ENCODE results near the gene AMOTL1. TPM values are rescaled to one million over a fixed set of nuclear protein-coding genes. Genes with fewer than 3 reads are reported as not detected.

AMOTL1 gene
- total RNA-seq, 4 donors from 2014 or later, result 47.2 to 91.6 (median 66.9) TPM

DNA sequence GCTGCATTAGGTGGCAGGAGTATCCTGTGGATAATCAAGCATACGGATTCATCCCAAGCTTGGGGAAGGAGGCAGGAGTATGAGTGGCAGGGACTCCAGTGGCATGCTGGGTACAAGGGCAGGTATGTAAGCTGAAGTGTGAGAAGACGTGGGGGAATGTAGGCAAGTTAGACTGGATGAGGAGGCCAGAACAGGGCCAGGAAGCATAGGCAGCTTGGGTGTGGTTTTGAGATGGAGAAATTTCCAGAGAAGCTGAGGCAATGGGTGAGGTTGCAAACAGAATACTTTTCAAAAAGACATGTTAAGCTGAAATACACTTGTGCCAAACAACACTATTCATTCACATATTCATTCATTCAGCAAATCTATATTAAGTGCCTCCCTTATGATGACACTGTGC is 43.1 kb upstream of the AMOTL1 start:
- no peak overlapping the region for H3K4me3 ChIP-seq
- peaks cover 0 to 26% (median 3%) of the 10 kb centered on the region in 3 donors for H3K4me1 ChIP-seq
- no peaks in the 10 kb centered on the region for H3K27me3 ChIP-seq
- H3K27ac ChIP-seq, result no peak overlapping the region
- 67 to 70% methylated on average over 2 of the region's 2 CpGs for WGBS, 2 donors
- no peak for DNase-seq
- H3K36me3 ChIP-seq, result no peaks in the 10 kb centered on the region
- TF ChIP-seq, protein P1, sequence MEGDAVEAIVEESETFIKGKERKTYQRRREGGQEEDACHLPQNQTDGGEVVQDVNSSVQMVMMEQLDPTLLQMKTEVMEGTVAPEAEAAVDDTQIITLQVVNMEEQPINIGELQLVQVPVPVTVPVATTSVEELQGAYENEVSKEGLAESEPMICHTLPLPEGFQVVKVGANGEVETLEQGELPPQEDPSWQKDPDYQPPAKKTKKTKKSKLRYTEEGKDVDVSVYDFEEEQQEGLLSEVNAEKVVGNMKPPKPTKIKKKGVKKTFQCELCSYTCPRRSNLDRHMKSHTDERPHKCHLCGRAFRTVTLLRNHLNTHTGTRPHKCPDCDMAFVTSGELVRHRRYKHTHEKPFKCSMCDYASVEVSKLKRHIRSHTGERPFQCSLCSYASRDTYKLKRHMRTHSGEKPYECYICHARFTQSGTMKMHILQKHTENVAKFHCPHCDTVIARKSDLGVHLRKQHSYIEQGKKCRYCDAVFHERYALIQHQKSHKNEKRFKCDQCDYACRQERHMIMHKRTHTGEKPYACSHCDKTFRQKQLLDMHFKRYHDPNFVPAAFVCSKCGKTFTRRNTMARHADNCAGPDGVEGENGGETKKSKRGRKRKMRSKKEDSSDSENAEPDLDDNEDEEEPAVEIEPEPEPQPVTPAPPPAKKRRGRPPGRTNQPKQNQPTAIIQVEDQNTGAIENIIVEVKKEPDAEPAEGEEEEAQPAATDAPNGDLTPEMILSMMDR (IDR thresholded peaks at IDR 0.05), result no peak
- TF ChIP-seq POLR2A (IDR thresholded peaks at IDR 0.05), result no peak
- H3K9me3 ChIP-seq, result no peaks in the 10 kb centered on the region
- intact Hi-C loops (cut with DNase I), result no loop called here

DNA sequence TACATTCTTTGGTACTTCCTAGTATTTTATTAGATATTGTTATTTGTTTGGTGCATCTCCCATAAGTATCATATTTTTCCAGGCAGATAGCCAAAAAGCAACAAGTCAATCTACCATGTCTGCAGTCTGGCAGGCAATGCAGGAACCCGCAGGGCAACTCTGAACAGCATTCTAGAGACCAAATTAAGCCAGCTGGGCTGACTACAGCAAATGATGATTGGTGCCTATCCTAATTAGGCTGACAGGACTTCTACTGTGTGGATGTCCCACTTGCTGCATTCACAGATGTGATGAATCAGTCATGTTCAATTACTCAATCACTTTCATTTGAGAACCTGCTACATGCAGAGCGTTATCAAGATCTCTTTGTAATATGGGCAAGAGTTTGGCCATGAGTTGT is 40.3 kb upstream of the AMOTL1 start:
- Histone ChIP-seq H3K27ac (no peak overlapping the region), H3K9me3 (no peaks in the 10 kb centered on the region), H3K4me3 (no peak overlapping the region), H3K4me1 (peaks cover 0 to 28% (median 0%) of the 10 kb centered on the region in 3 donors), H3K36me3 (no peaks in the 10 kb centered on the region), H3K27me3 (no peaks in the 10 kb centered on the region)
- intact Hi-C loops (cut with DNase I), result no loop called here
- WGBS, 2 donors, result 72 to 80% methylated on average over 2 of the region's 2 CpGs
- TF ChIP-seq, protein P1 (IDR thresholded peaks at IDR 0.05), result no peak
- TF ChIP-seq POLR2A (IDR thresholded peaks at IDR 0.05), result no peak
- no peak for DNase-seq

DNA sequence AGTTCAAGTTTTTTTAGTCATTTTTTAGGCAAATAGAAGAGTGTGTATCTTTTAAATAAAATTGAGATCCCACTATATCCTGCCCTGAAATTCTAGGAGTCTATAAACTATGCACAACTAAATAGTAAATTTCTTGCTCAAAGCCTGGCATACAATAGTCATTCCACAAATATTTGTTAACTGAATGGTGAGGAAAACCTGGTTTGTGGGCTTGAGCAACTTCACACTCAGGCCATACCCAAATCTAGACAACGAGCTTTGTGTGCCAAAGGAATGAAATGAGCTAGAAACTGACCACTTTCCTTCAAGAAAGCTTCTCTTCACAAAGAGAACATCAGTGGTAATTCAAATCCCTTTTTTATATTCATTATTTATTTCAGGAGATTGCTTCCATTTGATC is 39.6 kb upstream of the AMOTL1 start:
- Histone ChIP-seq H3K27me3 (no peaks in the 10 kb centered on the region), H3K4me1 (peaks cover 0 to 35% (median 0%) of the 10 kb centered on the region in 3 donors), H3K4me3 (no peak overlapping the region), H3K9me3 (no peaks in the 10 kb centered on the region), H3K27ac (no peak overlapping the region), H3K36me3 (no peaks in the 10 kb centered on the region)
- TF ChIP-seq, protein P1 (IDR thresholded peaks at IDR 0.05), result no peak
- no peak for TF ChIP-seq POLR2A (IDR thresholded peaks at IDR 0.05)
- intact Hi-C loops (cut with DNase I), result no loop called here
- WGBS, 2 donors, result 75 to 94% methylated on average over 1 of the region's 1 CpG
- no peak for DNase-seq

DNA sequence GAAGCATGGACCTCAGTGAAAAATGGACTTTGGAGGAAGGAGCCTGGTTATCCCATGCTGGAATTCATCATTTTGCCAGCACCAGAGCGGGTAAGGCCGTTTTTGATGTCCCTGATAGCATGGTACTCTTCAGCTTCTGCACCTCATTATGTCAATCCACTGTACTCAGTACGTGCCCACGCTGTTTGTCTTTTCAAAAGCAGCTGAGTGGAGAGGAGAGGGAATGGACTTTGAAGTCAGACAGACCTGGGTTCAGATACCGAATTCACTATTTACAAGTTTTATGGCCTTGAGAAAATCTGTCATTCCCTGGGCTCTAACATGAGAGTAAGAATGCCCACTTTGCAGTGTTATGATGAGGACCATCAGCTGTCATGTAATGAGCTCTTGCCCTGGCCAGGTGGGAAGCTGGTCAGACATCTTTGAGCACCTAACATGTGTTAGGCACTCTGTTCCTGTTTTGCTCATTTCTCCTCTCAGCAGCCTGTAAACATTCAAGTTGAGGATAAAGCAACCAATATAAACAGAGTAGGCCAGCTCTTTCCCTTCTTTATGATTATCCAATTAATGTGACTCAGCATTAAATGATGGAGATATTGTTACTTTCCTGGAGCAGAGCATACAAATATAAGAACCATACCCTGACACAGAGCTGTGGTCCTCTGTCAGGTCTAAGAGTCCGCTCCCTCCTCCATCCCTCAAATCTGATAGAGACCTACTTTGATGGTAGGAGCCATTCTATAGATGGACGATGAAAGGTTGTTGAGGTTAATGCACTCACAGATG is 39.0 kb upstream of the AMOTL1 start:
- 83 to 92% methylated on average over 7 of the region's 7 CpGs for WGBS, 2 donors

DNA sequence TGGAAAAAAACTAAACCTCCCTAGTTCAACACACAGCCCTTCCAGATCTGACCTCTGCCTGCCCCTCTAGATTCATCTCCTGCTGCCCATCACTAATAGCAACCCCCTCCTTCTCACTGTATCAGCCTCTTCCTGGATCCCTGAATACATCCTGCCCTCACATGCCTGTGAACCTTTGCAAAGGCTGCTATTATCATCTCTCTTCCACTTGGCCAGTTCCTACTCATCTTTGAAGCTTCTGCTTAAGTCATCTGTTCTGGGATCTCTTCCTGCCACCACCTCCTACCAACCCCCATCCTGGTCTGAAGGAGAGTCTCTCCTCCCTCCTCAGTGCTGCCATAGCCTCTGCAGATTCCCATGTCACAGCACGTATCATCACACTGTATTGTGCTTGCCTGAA is 38.0 kb upstream of the AMOTL1 start:
- peaks cover 0 to 7% (median 0%) of the 10 kb centered on the region in 3 donors for H3K36me3 ChIP-seq
- no peaks in the 10 kb centered on the region for H3K27me3 ChIP-seq
- no peaks in the 10 kb centered on the region for H3K9me3 ChIP-seq
- 85 to 88% methylated on average over 1 of the region's 1 CpG for WGBS, 2 donors
- no peak overlapping the region for H3K4me3 ChIP-seq
- DNase-seq, result no peak
- peaks cover 0 to 42% (median 4%) of the 10 kb centered on the region in 3 donors for H3K4me1 ChIP-seq
- intact Hi-C loops (cut with DNase I), result no loop called here
- TF ChIP-seq POLR2A (IDR thresholded peaks at IDR 0.05), result no peak
- TF ChIP-seq, protein P1 (IDR thresholded peaks at IDR 0.05), result no peak
- no peak overlapping the region for H3K27ac ChIP-seq

More for the DNA sequence above, 39.0 kb upstream of the AMOTL1 start:
- Histone ChIP-seq H3K27ac (no peak overlapping the region), H3K27me3 (no peaks in the 10 kb centered on the region), H3K36me3 (no peaks in the 10 kb centered on the region), H3K9me3 (no peaks in the 10 kb centered on the region), H3K4me1 (peaks cover 0 to 38% (median 0%) of the 10 kb centered on the region in 3 donors), H3K4me3 (no peak overlapping the region)
- TF ChIP-seq, protein P1 (IDR thresholded peaks at IDR 0.05), result no peak
- TF ChIP-seq POLR2A (IDR thresholded peaks at IDR 0.05), result no peak
- no peak for DNase-seq
- intact Hi-C loops (cut with DNase I), result no loop called here

Data from esophagus squamous epithelium (tissue), 5 donors.